SW480 (cell line): Measurements from ENCODE around the gene CASKIN2.
"Not testable (repeated sequence)": the region's sequence is repeated elsewhere in the genome, so short reads cannot be mapped to it uniquely, and the experiment has no call there.

Experiments used
- DNase-seq: peaks from one replicate; pipeline ENCODE4 v3.0.0-alpha.2; 2016; ENCODE audit warnings: low spot score

The CASKIN2 gene

DNA sequence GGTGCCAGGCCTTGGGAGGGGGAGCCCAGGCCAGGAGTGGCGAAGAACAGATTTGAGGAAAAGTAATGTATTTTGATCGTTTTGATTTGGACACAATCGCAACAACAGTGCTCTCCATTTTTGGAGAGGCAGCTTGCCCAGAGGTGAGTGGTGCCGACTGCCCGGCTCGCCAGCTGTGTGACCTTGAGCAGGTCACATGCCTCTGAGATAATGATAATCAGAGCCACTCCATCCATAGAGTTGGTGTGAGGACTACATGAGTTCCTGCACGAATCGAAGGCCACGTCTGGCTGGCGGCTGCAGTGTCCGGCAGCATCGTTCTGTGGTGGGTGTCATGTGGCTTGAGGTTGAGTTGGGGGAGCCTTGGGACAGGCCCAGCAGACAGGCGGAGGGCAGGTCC, 30.8 kb upstream of the CASKIN2 start:
- no peak for DNase-seq

DNA sequence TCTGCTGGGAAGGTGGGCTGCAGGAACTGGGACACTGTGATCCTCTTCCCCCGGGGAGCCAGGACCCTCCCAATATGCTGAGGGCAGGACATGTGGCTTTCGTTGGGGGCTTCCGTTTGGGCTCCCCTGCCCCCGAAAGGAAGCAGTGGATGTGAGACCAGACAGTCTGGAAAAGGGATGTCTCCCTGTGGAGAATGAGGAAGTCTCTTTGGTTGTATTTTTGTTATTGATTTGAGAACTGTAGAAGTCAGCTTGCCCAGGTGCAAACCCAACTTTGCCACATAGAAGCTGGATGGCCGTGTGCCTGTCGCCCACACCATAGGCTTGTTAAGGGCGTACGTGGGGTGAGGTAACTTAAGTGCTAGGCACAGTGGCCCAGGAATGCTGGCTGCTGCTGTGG, 28.9 kb upstream of the CASKIN2 start:
- DNase-seq: no peak

GRCh38 chr17:75542728-75543336, 27.5 kb upstream of the CASKIN2 start:
- no peak for DNase-seq

DNA sequence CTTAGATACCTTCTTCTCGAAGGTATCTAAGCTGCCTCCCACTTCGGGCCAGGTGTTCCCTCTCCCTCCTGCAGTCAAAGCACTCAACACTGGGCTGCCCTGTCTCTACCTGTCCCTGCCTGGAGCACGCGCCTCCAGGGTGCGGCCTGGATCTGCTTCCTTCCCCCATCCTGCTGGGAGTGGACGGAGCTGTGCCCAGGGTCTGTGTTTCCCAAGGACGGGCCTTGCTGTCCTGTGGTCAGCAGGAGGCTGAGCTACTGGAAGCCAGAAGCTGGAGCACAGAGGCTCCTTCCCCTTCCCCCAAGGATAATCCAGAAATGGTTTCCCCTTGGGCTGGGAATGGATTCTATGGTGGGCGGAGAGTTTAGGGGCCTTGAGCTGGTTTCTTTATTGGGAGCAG, 26.9 kb upstream of the CASKIN2 start:
- DNase-seq: no peak

DNA sequence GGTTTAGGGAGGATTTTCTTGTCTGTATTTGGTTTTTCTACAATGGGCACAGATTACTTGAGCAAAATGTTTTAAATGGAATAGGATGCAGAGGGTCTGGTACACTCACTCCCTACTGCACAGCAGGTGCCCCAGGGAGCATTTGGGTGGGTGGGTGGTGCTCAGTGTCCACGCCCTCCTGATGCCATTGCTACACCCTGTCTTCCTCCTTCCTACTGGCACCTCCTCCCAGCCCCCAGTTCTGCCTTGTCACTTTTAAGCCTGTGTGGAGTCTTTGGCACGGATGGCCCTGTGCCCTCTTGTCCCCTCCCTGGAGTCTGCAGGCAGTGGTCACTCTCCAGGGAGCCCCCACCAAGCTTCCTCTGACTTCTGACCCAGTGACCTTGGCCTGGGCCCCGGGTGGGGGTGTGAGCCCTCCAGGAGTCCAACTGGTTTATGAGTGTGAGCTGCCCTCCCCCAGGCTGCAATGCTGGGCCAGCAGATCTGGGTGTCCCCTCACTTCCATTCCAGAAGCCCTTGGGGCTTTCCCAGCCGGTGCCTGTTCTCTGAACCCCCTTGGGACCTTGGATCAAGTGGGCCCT, 25.7 kb upstream of the CASKIN2 start:
- no peak for DNase-seq

GRCh38 chr17:75539967-75540729, 24.8 kb upstream of the CASKIN2 start:
- DNase-seq: no peak

GRCh38 chr17:75536366-75536765, 21.0 kb upstream of the CASKIN2 start:
- peak; percentile 36 for DNase-seq

DNA sequence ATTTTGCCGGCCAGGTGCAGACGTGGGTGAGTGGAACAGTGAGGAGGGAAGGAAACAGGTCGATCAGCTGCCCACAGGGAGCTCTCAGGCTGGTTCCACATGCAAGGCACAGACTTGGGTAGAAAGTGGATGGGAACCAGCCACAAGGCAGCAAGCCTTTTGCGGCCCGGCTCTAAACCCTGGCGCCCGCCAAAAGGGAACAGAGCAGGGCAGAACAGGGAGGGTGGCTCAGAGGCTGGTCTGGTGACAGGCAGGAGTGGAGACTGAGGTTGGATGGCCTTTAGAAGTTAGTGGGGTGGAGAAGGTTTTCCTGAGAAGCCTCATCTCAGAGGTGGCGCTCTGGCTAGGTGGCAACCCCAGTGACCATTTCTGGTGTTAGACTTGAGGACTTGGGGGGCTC, 20.5 kb upstream of the CASKIN2 start:
- DNase-seq: peak; percentile 28

GRCh38 chr17:75535119-75535537, 19.8 kb upstream of the CASKIN2 start:
- peak; percentile 95 for DNase-seq

GRCh38 chr17:75531721-75532072, 16.4 kb upstream of the CASKIN2 start:
- DNase-seq: peak; percentile 52

GRCh38 chr17:75530837-75531720, 15.7 kb upstream of the CASKIN2 start:
- DNase-seq: no peak

- DNase-seq: no peak
Measured at GRCh38 chr17:75526555-75527270, 11.4 kb upstream of the CASKIN2 start.

DNA sequence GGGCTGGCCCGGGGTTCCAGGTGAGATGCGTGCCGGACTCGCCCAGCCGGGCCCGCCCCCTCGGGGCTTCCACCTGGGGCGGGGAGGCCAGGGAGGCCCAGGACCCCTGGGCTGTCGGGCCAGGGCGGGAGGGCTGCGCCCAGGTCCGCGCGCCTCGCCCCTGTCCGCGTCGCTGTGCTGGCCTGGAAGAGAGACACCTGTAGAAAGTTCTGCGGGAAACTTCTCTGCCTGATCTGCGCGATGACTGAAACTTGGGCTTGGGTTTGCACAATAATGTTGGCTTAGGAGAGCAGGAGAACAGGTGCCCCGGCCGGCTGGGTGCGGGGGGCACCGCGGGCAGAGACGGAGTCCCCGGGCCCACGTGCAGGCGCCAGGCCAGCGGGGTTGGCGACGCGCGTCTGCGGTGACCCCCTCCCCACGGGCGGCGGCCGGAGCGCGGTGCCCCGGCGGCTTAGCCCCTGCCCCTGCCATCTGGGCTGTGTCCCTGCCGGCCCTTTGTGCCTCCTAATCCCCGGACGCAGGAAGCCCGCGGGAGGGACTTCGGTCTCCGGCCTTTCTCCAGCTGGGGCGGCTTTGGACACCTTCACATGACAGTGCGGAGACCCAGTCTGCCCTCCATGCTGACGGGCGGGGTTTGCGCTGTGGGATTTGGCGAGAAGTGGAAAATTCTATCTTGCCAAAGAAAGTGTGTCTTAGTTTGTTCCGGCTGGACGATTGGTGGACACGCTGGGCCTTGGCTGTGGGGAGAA, 10.6 kb upstream of the CASKIN2 start:
- DNase-seq: peak; percentile 63

DNA sequence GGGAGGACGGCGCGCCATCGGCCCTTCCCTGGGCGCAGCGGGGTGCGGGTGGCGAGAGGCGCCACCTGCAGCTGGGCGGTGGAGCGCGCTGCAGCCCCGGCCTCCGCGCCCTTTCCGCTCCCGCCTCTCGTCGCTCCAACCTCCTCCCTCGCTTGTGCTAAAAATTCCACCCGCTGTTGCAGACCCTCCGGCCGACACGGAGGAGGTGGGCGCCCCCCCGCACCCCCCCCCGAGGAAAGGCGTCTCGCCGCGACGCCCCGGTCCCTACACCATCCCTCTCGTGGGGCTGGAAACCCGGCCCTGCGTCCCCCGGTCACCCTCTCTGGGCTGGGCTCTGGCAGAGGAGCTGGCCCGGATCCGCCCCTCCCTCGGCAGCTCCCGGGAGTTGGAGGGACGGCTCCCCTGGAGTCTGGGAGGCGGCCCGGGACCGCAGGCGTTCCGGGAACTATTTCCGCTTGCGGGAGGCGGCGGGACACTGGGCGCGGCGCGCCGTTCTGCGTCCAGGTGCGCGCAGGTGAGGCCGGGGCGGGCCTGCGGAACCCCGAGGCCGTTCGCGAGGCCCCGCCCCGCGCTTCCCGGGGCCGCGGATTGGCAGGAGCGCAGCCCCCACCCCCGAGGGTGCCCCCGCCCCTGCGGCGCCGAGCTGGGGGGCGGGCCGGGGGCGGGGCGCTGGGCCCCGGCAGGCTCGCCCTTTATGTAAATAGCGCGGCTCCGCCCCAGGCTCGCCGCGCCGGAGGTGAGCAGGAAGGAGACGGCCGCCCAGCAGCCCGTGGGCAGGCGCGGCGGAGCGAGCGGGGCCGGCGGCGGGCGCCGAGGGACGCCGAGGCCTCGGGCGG, 9.9 kb upstream of the CASKIN2 start, which contains the start of gene LLGL2:
Gene LLGL2 (plus strand): TSS at position 728 of the 836 bp plus-strand sequence. CDS start 17,730 bp downstream, outside the sequence.
- DNase-seq: peak; percentile 90

DNA sequence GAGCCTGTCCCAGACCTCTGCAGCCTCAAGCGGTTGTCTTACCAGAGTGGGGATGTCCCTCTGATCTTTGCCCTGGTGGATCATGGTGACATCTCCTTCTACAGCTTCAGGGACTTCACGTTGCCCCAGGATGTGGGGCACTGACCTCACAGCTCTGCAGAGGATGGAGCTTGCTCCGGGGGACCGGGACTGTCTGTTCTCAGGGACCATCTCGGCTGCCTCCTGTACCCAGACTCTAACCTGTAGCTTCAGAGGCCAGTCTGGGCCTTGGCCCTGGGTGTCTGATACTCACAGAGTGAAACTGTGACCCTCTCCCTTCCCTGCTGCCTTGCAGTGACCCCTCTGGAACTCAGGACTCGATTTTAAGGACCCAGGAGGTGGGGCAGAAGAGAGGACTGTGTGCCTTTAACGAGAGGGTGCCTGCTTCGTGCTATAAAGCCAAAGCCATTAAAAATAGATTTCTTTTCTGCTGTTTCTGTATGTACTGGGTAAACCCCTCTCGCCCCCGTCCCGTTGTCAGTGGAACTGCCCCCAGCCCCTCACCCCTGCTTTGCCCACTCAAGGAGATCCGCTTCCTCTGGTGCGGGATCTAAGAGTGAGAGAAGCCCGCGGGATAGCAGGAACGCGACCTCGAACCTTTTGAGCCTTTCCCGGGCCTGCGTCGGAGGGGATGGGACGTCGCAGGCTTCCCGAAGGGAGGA, 9.1 kb upstream of the CASKIN2 start:
- no peak for DNase-seq

GRCh38 chr17:75523647-75524046, 8.3 kb upstream of the CASKIN2 start:
- no peak for DNase-seq

DNA sequence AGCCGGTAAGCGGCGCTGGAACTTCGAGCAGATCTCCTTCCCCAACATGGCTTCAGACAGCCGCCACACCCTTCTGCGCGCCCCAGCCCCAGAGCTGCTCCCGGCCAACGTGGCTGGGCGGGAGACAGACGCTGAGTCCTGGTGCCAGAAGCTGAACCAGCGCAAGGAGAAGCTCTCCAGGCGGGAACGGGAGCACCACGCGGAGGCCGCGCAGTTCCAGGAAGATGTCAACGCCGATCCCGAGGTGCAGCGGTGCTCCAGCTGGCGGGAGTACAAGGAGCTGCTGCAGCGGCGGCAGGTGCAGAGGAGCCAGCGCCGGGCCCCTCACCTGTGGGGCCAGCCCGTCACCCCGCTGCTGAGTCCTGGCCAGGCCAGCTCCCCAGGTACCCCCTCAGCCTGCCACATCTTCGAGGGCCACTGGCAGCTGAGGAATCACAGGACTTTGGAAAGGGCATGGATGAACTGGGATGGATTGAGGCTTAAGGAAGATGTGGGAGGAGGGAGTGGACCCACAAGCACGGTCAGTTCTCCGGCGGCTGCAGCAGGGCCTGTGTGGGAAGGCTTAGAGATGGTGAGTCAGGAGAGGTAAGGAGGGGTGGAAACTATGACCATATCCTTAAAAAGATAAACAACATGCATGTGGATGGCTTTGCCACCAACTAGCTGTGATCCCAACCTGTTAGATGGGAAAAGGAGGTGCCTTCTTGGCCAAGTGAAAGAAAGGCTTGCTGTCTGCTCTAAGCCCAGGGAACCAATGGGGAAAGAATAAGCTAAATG, 6.8 kb upstream of the CASKIN2 start:
- DNase-seq: no peak

- no peak for DNase-seq
Measured at GRCh38 chr17:75521290-75521689, 6.0 kb upstream of the CASKIN2 start.

DNA sequence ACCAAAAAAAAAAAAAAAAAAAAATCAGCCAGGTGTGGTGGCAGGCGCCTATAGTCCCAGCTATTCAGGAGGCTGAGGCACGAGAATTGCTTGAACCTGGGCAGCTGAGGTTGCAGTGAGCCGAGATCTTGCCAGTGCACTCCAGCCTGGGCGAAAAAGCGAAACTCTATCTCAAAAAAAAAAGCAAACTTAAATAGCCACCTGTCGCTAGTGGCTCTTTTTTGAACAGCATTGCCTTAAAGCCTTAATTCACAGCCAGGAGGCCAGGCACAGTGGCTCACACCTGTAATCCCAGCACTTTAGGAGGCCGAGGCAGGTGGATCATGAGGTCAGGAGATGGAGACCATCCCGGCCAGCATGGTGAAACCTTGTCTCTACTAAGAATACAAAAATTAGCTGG, 5.1 kb upstream of the CASKIN2 start:
- DNase-seq: not testable (repeated sequence)
